K562 (cell line): ENCODE data around the gene HOXB4. TPM values are rescaled to one million over a fixed set of nuclear protein-coding genes. Genes with fewer than 3 reads are reported as not detected.

Source experiments
- CXXC5 ChIP-seq: fragments of 250-450 bp; sonication (Bioruptor Pico); IDR thresholded peaks from 2 replicates; pipeline ENCODE4 v1.8.0; 2022; ENCODE audit warnings: inconsistent platforms, mild to moderate bottlenecking, moderate library complexity
- DPF2 ChIP-seq: fragments of 450-650 bp; IDR thresholded peaks from 2 replicates; pipeline ENCODE4 v1.6.1; 2016
- FOXK2 ChIP-seq, 2 experiments: fragments of 450-650 bp; IDR thresholded peaks in 1 of 2; conservative IDR thresholded peaks in 1 of 2; 2 replicates each; pipeline ENCODE4 v1.6.1; 2016; ENCODE audit warnings: low read depth in 2 of 2, mild to moderate bottlenecking in 1 of 2
- GTF3C2 ChIP-seq: IDR thresholded peaks from 3 replicates; pipeline ENCODE4 v1.6.1; 2011; ENCODE audit warnings: borderline replicate concordance, mild to moderate bottlenecking, moderate library complexity; ENCODE audit not compliant: insufficient read length; ENCODE audit errors: extremely low read depth
- HDAC1 ChIP-seq, 2 experiments: fragments of 450-650 bp; IDR thresholded peaks; 2 replicates each; pipeline ENCODE4 v1.6.1; 2016 to 2017; ENCODE audit warnings: inconsistent platforms in 1 of 2, mild to moderate bottlenecking in 1 of 2, moderate library complexity in 1 of 2
- KDM1A ChIP-seq, 2 experiments: fragments of 450-650 bp; IDR thresholded peaks; 2 replicates each; pipeline ENCODE4 v1.6.1; 2016; ENCODE audit warnings: mild to moderate bottlenecking in 2 of 2
- NFRKB ChIP-seq: fragments of 450-650 bp; IDR thresholded peaks from 2 replicates; pipeline ENCODE4 v1.6.1; 2016; ENCODE audit warnings: low read depth
- POLR2A ChIP-seq: fragments of 450-650 bp; conservative IDR thresholded peaks from 2 replicates; pipeline ENCODE4 v1.6.1; 2016
- POLR2AphosphoS5 ChIP-seq: IDR thresholded peaks from 2 replicates; pipeline ENCODE4 v1.6.1; 2011; ENCODE audit warnings: mild to moderate bottlenecking, low read depth, low read length, moderate library complexity; ENCODE audit not compliant: control insufficient read depth, insufficient read depth
- POLR2B ChIP-seq: fragments of 450-650 bp; IDR thresholded peaks from 2 replicates; pipeline ENCODE4 v1.6.1; 2018; ENCODE audit warnings: low read depth; ENCODE audit not compliant: partially characterized antibody
- RBM25 ChIP-seq: fragments of 200-400 bp; formaldehyde crosslinking; IDR thresholded peaks from 2 replicates; pipeline ENCODE4 v1.6.1; 2018; ENCODE audit warnings: low read length, low read depth, moderate library complexity; ENCODE audit not compliant: severe bottlenecking
- SUPT5H ChIP-seq: fragments of 450-650 bp; IDR thresholded peaks from 2 replicates; pipeline ENCODE4 v1.6.1; 2016
- TBP ChIP-seq: optimal IDR thresholded peaks from 2 replicates; pipeline ENCODE3; 2011; ENCODE audit warnings: low read depth, low read length, improper control_type of control experiment
- TCF7L2 ChIP-seq: fragments of 150-350 bp; IDR thresholded peaks from 2 replicates; pipeline ENCODE4 v1.6.1; 2016; ENCODE audit warnings: low read depth, mild to moderate bottlenecking, low read length, moderate library complexity
- TEAD4 ChIP-seq, 2 experiments: sonication (generic) in 1 of 2; formaldehyde crosslinking in 1 of 2; IDR thresholded peaks; 2 replicates each; pipeline versions ENCODE4 v1.6.1 to v1.8.0; 2012 to 2022; ENCODE audit warnings: borderline replicate concordance in 1 of 2, inconsistent platforms in 1 of 2, low read length in 1 of 2, mild to moderate bottlenecking in 1 of 2, missing genetic modification reagents in 1 of 2
- ZNF175 ChIP-seq: fragments of 200-800 bp; sonication (Bioruptor generic); IDR thresholded peaks from 2 replicates; pipeline ENCODE4 v1.6.1; 2016; ENCODE audit warnings: low read depth, mild to moderate bottlenecking, missing genetic modification characterization, missing compliant biosample characterization
- ZNF592 ChIP-seq: fragments of 450-650 bp; IDR thresholded peaks from 2 replicates; pipeline ENCODE4 v1.6.1; 2017; ENCODE audit warnings: antibody characterized with exemption, mild to moderate bottlenecking
- polyA plus RNA-seq, 8 experiments: library from polyadenylated mRNA; depleted of rRNA in 4 of 8; stranded (reverse) in 5 of 8; unstranded in 3 of 8; fragments of >200 nt; fragmentation: Nextera tagmentation in 2 of 8; fragmentation: Illumina TruSeq in 1 of 8; extraction: Ambion mirVana in 2 of 8; extraction: Trizol in 1 of 8; gene quantifications; 2 replicates each; pipeline versions ENCODE4 v1.2.1 to v1.2.3, GENCODE V29; 2011 to 2014; ENCODE audit warnings: inconsistent platforms in 1 of 8, missing spikeins in 1 of 8
- total RNA-seq, 7 experiments: library from RNA; depleted of rRNA in 6 of 7; stranded (reverse); fragments of >200 nt in 6 of 7; fragmentation: Illumina TruSeq in 2 of 7; extraction: Trizol in 2 of 7; gene quantifications; 2 replicates each; pipeline versions ENCODE4 v1.2.1 to v1.2.3, GENCODE V29; 2011 to 2021; ENCODE audit warnings: low replicate concordance in 1 of 7
- TF ChIP-seq, protein P1 (sequence below): sonication (generic); formaldehyde crosslinking; IDR thresholded peaks from 2 replicates; pipeline ENCODE4 v1.9.0; 2022; ENCODE audit warnings: mild to moderate bottlenecking, missing genetic modification reagents

The HOXB4 gene
- total and polyA plus RNA-seq, 9 of the 15 experiments (the other 6 are each of a cell fraction or from before 2014, with no cell fraction given), result 1.6 to 34.9 (median 14.9) TPM

GRCh38 chr17:48604770-48605329 is 26.7 kb upstream of the HOXB4 start, which contains the start of gene HOXB6 (continued):
- TF ChIP-seq GTF3C2 (no peak), NFRKB (0 out of 2 replicates have a peak, but pooled peaks have one; percentile 57), POLR2AphosphoS5 (peak; percentile 16; the same call in 1 of the 2 replicates), RBM25 (peak; percentile 63), POLR2B (peak; percentile 60), ZNF175 (CRISPR knock-in tag) (0 out of 2 replicates have a peak, but pooled peaks have one; percentile 43), TEAD4 (IDR thresholded peaks at IDR 0.05; ENCODE audit: low read length) (0 out of 2 replicates have a peak, but pooled peaks have one; percentile 11), TEAD4 (CRISPR knock-in tag; IDR thresholded peaks at IDR 0.05; ENCODE audit: borderline replicate concordance) (no peak), FOXK2 (conservative IDR thresholded peaks at IDR 0.05 in 1 of 2, IDR thresholded peaks at IDR 0.05 in 1 of 2; ENCODE audit: low read depth in 2 of 2) (peak in 1 of 2 experiments; percentile 55; a peak in 1 of 4 replicates), DPF2 (peak; percentile 16; the same call in 1 of the 2 replicates), ZNF592 (peak; percentile 7; the same call in 1 of the 2 replicates), POLR2A (peak; percentile 80), TCF7L2 (no peak), TBP (peak; percentile 74), KDM1A (IDR thresholded peaks at IDR 0.05) (peak in 1 of 2 experiments; percentile 53; a peak in 1 of 4 replicates), HDAC1 (IDR thresholded peaks at IDR 0.05) (0 out of 4 replicates have a peak, but pooled peaks of 1 of the 2 experiments have one; percentile 34), SUPT5H (peak; percentile 63; the same call in 1 of the 2 replicates), CXXC5 (0 out of 2 replicates have a peak, but pooled peaks have one; percentile 7)
- TF ChIP-seq, protein P1, sequence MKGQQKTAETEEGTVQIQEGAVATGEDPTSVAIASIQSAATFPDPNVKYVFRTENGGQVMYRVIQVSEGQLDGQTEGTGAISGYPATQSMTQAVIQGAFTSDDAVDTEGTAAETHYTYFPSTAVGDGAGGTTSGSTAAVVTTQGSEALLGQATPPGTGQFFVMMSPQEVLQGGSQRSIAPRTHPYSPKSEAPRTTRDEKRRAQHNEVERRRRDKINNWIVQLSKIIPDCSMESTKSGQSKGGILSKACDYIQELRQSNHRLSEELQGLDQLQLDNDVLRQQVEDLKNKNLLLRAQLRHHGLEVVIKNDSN (CRISPR knock-in tag), result peak; percentile 93
